HepG2 (cell line): Measurements from ENCODE around the gene ECPAS. TPM values are rescaled to one million over a fixed set of nuclear protein-coding genes. Genes with fewer than 3 reads are reported as not detected.

ENCODE experiments used
- ATF1 ChIP-seq: IDR thresholded peaks from 2 replicates; pipeline ENCODE4 v1.6.1; 2016; ENCODE audit warnings: mild to moderate bottlenecking, control low read depth
- CSRNP2 ChIP-seq: sonication (generic); formaldehyde crosslinking; conservative IDR thresholded peaks from 2 replicates; pipeline ENCODE4 v1.8.0; 2022; ENCODE audit warnings: low read depth, missing genetic modification reagents
- ELF3 ChIP-seq: IDR thresholded peaks from 2 replicates; pipeline ENCODE4 v1.6.1; 2016; ENCODE audit warnings: missing genetic modification reagents, missing compliant biosample characterization
- FOXA1 ChIP-seq, 2 experiments: fragments of 450-650 bp in 1 of 2; sonication (generic) in 1 of 2; formaldehyde crosslinking in 1 of 2; IDR thresholded peaks; 2 replicates each; pipeline versions ENCODE4 v1.4.0 to v1.6.1; 2016 to 2020; ENCODE audit warnings: missing genetic modification reagents in 1 of 2
- FOXK1 ChIP-seq: sonication (generic); formaldehyde crosslinking; IDR thresholded peaks from 2 replicates; pipeline ENCODE4 v1.4.0; 2020; ENCODE audit warnings: low read depth, missing genetic modification reagents, borderline replicate concordance
- HNF4A ChIP-seq: sonication (generic); formaldehyde crosslinking; IDR thresholded peaks from 2 replicates; pipeline ENCODE4 v1.4.0; 2020; ENCODE audit warnings: missing genetic modification reagents
- HOXD1 ChIP-seq: sonication (generic); formaldehyde crosslinking; IDR thresholded peaks from 2 replicates; pipeline ENCODE4 v1.5.0; 2020; ENCODE audit warnings: missing genetic modification reagents
- ISX ChIP-seq: sonication (generic); formaldehyde crosslinking; conservative IDR thresholded peaks from 2 replicates; pipeline ENCODE4 v1.5.0; 2020; ENCODE audit warnings: missing genetic modification reagents
- KMT2B ChIP-seq: IDR thresholded peaks from 2 replicates; pipeline ENCODE4 v1.6.1; 2016; ENCODE audit warnings: missing genetic modification reagents, missing compliant biosample characterization
- MIXL1 ChIP-seq: IDR thresholded peaks from 2 replicates; pipeline ENCODE4 v1.6.1; 2016
- MLX ChIP-seq: IDR thresholded peaks from 2 replicates; pipeline ENCODE4 v1.6.1; 2016
- NCOR1 ChIP-seq: fragments of 200-600 bp; sonication (generic); IDR thresholded peaks from 2 replicates; pipeline ENCODE4 v1.7.0; 2017; ENCODE audit warnings: antibody characterized with exemption, low read length, borderline replicate concordance
- PHF21A ChIP-seq: sonication (generic); formaldehyde crosslinking; IDR thresholded peaks from 2 replicates; pipeline ENCODE4 v1.5.0; 2020; ENCODE audit warnings: mild to moderate bottlenecking, missing genetic modification reagents
- PPARG ChIP-seq: conservative IDR thresholded peaks from 2 replicates; pipeline ENCODE4 v1.6.1; 2016; ENCODE audit warnings: missing biosample characterization, missing genetic modification reagents
- SKIL ChIP-seq: sonication (generic); formaldehyde crosslinking; IDR thresholded peaks from 2 replicates; pipeline ENCODE4 v1.8.0; 2022; ENCODE audit warnings: missing genetic modification reagents, mild to moderate bottlenecking, moderate library complexity, borderline replicate concordance
- SRF ChIP-seq: IDR thresholded peaks from 2 replicates; pipeline ENCODE4 v1.6.1; 2011; ENCODE audit warnings: mild to moderate bottlenecking, low read depth, low read length, moderate library complexity
- ZFP82 ChIP-seq: sonication (generic); formaldehyde crosslinking; IDR thresholded peaks from 2 replicates; pipeline ENCODE4 v1.5.1; 2020; ENCODE audit warnings: mild to moderate bottlenecking, missing genetic modification reagents, borderline replicate concordance
- ZNF501 ChIP-seq: sonication (generic); formaldehyde crosslinking; IDR thresholded peaks from 2 replicates; pipeline ENCODE4 v1.5.1; 2020; ENCODE audit warnings: mild to moderate bottlenecking, moderate library complexity, missing genetic modification reagents
- ZNF564 ChIP-seq: sonication (generic); formaldehyde crosslinking; IDR thresholded peaks from 2 replicates; pipeline ENCODE4 v1.8.1; 2023; ENCODE audit warnings: mild to moderate bottlenecking, missing genetic modification reagents
- ZNF569 ChIP-seq: sonication (generic); formaldehyde crosslinking; IDR thresholded peaks from 2 replicates; pipeline ENCODE4 v1.5.0; 2020; ENCODE audit warnings: mild to moderate bottlenecking, missing genetic modification reagents, moderate library complexity, borderline replicate concordance
- ZNF670 ChIP-seq: sonication (generic); formaldehyde crosslinking; IDR thresholded peaks from 2 replicates; pipeline ENCODE4 v1.8.0; 2022; ENCODE audit warnings: mild to moderate bottlenecking, missing genetic modification reagents, borderline replicate concordance
- ZNF720 ChIP-seq: sonication (generic); formaldehyde crosslinking; IDR thresholded peaks from 2 replicates; pipeline ENCODE4 v1.4.0; 2020; ENCODE audit warnings: missing genetic modification reagents
- polyA plus RNA-seq, 8 experiments: library from polyadenylated mRNA; depleted of rRNA in 3 of 8; stranded (reverse) in 7 of 8; unstranded in 1 of 8; fragments of >200 nt; fragmentation: Illumina TruSeq in 4 of 8; extraction: Trizol in 4 of 8; gene quantifications; 2 replicates each; pipeline versions ENCODE4 v1.2.1 to v1.2.3, GENCODE V29; 2011 to 2016; ENCODE audit warnings: low read depth in 4 of 8, missing spikeins in 1 of 8, mixed read lengths in 1 of 8; ENCODE audit not compliant: insufficient read depth in 1 of 8
- total RNA-seq, 5 experiments: library from RNA; depleted of rRNA; stranded (reverse); fragments of >200 nt; fragmentation: Illumina TruSeq; extraction: Trizol; gene quantifications; 2 replicates each; pipeline ENCODE4 v1.2.3, GENCODE V29; 2016; ENCODE audit warnings: low read depth in 1 of 5
- TF ChIP-seq, protein P1 (sequence below): sonication (generic); formaldehyde crosslinking; IDR thresholded peaks from 2 replicates; pipeline ENCODE4 v1.5.0; 2020; ENCODE audit warnings: mild to moderate bottlenecking, missing genetic modification reagents
- TF ChIP-seq, protein P2 (sequence below): sonication (generic); formaldehyde crosslinking; IDR thresholded peaks from 2 replicates; pipeline ENCODE4 v1.4.0; 2020; ENCODE audit warnings: low read depth, mild to moderate bottlenecking, missing genetic modification reagents

The ECPAS gene
- total and polyA plus RNA-seq, 2 of the 13 experiments (the other 11 are each of a cell fraction or from before 2014, with no cell fraction given), result 35.3 to 58.0 TPM

DNA sequence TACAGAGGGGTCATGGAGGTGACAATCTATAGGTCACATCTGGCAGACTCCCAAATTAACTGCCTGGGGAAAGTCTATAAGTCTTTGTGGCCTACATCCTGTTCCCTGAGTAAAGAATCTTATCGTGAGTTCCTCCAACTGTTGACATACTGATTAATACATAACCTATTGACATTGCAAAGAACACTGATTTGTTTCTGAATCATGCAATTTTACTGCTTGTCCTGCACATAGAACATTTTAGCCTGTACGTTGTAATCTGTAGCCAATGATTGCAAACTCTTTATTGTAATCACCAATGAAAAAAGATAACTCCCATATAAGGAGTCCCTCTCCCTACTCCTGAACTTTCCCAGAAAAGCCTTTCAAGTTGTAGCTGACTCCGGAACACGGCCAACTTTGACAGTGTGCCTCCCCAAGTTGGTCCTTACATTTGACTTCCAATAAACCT is 135.3 kb downstream of the ECPAS start (continued):
- TF ChIP-seq, protein P1, sequence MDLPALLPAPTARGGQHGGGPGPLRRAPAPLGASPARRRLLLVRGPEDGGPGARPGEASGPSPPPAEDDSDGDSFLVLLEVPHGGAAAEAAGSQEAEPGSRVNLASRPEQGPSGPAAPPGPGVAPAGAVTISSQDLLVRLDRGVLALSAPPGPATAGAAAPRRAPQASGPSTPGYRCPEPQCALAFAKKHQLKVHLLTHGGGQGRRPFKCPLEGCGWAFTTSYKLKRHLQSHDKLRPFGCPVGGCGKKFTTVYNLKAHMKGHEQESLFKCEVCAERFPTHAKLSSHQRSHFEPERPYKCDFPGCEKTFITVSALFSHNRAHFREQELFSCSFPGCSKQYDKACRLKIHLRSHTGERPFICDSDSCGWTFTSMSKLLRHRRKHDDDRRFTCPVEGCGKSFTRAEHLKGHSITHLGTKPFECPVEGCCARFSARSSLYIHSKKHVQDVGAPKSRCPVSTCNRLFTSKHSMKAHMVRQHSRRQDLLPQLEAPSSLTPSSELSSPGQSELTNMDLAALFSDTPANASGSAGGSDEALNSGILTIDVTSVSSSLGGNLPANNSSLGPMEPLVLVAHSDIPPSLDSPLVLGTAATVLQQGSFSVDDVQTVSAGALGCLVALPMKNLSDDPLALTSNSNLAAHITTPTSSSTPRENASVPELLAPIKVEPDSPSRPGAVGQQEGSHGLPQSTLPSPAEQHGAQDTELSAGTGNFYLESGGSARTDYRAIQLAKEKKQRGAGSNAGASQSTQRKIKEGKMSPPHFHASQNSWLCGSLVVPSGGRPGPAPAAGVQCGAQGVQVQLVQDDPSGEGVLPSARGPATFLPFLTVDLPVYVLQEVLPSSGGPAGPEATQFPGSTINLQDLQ (CRISPR knock-in tag), result no peak
- peak; percentile 91 for TF ChIP-seq ELF3
- TF ChIP-seq SKIL (CRISPR knock-in tag), result 0 out of 2 replicates have a peak, but pooled peaks have one; percentile 50
- no peak for TF ChIP-seq ZNF670 (CRISPR knock-in tag)
- peak; percentile 66; the same call in 1 of the 2 replicates for TF ChIP-seq HOXD1 (CRISPR knock-in tag)
- TF ChIP-seq ZFP82 (CRISPR knock-in tag), result no peak
- peak; percentile 87; the same call in 1 of the 2 replicates for TF ChIP-seq FOXK1 (CRISPR knock-in tag)
- no peak for TF ChIP-seq ZNF720 (CRISPR knock-in tag)
- TF ChIP-seq, protein P2, sequence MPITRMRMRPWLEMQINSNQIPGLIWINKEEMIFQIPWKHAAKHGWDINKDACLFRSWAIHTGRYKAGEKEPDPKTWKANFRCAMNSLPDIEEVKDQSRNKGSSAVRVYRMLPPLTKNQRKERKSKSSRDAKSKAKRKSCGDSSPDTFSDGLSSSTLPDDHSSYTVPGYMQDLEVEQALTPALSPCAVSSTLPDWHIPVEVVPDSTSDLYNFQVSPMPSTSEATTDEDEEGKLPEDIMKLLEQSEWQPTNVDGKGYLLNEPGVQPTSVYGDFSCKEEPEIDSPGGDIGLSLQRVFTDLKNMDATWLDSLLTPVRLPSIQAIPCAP, result no peak
- no peak for TF ChIP-seq MLX (CRISPR knock-in tag)
- TF ChIP-seq FOXA1 (IDR thresholded peaks at IDR 0.05), result peak; percentile 93
- TF ChIP-seq FOXA1 (CRISPR knock-in tag; IDR thresholded peaks at IDR 0.05), result peak; percentile 99
- peak; percentile 90 for TF ChIP-seq PPARG (CRISPR knock-in tag)
- no peak for TF ChIP-seq KMT2B (CRISPR knock-in tag)
- peak; percentile 79 for TF ChIP-seq SRF
- peak; percentile 76 for TF ChIP-seq HNF4A (CRISPR knock-in tag)
- no peak for TF ChIP-seq ISX (CRISPR knock-in tag)
- peak; percentile 53 for TF ChIP-seq PHF21A
- TF ChIP-seq ATF1 (CRISPR knock-in tag), result peak; percentile 33; the same call in 1 of the 2 replicates
- peak; percentile 66; the same call in 1 of the 2 replicates for TF ChIP-seq NCOR1
- no peak for TF ChIP-seq ZNF501 (CRISPR knock-in tag)
- TF ChIP-seq ZNF569 (CRISPR knock-in tag), result no peak
- no peak for TF ChIP-seq CSRNP2 (CRISPR knock-in tag)
- TF ChIP-seq ZNF564 (CRISPR knock-in tag), result no peak
- peak; percentile 100 for TF ChIP-seq MIXL1 (CRISPR knock-in tag)
